RCC 7860 (cell line): ENCODE results near the gene UCK1.
"Not testable (repeated sequence)": the region's sequence is repeated elsewhere in the genome, so short reads cannot be mapped to it uniquely, and the experiment has no call there.

ENCODE experiments used
- DNase-seq: peaks from one replicate; pipeline ENCODE4 v3.0.0-alpha.2; 2015; ENCODE audit warnings: low spot score
- FAIRE-seq: peaks from 2 replicates; lab custom pipeline; 2012; peaks lifted over from hg19 to GRCh38; lab: Jason Lieb, UNC

UCK1 gene

DNA sequence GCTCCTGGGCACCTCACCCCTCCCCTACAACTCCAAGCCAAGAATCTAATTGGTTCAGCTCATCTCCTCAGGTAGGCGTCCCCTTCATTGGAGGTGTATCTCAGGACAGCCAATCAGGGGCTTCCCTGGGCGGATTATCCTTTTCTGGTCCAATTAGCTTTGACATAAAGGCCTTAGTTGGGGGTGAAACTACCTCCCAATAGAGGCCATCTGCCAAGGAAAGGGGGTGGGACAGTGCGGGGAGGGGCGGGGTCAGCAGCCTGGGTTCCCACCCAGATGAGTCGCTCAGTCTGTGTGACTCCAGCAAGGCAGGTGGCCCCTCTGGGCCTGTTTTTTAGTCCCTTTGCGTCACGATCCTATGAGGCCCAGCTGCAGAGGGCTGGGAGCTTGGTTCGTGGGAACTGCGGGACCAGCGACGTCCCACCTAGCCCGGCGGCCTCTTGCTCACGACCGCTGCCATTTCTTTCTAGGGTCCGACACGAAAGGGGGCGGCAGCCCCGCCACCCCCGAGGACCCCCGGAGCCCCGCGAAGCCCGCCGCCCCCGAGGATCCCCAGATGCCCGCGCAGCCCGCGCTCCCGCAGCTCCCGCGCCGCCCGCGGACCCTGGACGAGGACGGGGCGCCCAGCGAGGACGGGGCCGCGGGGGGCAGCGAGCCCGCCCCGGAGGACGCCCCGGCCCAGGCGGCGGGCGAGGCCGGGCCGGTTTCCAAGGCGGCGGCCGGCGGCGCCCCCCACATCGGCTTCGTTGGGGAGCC is 23.2 kb upstream of the UCK1 start:
- no peak for DNase-seq
- FAIRE-seq, result no peak

DNA sequence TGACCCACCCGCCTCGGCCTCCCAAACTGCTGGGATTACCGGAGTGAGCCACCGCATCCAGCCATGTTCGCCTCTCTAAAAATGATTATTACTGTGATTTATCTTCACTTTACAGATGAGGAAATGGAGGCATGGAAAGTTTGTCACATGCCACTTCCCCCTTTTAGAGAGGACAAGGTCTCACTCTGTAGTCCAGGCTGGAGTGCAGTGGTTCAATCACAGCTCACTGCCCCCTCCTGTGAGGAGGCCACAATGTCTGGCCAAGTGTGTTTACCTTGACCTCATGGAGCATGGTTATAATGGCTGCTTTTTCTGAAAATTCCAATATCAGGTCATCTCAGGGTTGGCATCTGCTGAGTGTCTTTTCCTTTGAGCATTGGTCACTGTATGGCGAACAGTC is 21.0 kb upstream of the UCK1 start:
- FAIRE-seq, result no peak
- no peak for DNase-seq

DNA sequence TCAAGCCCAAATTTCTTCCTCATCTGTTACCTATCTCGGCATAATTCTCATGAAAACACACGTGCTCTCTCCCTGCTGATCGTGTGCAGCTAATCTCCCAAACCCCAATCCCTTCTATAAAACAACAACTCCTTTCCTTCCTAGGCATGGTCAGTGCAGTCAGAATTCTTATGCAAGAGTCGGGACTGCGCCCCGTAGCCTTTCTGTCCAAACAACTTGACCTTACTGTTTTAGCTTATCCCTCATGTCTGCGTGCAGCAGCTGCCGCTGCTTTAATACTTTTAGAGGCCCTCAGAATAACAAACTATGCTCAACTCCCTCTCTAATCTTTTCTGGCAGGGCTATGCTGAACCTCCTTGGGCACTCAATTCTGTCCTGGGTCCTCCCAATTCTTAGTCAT is 19.4 kb upstream of the UCK1 start:
- not testable (repeated sequence) for DNase-seq

DNA sequence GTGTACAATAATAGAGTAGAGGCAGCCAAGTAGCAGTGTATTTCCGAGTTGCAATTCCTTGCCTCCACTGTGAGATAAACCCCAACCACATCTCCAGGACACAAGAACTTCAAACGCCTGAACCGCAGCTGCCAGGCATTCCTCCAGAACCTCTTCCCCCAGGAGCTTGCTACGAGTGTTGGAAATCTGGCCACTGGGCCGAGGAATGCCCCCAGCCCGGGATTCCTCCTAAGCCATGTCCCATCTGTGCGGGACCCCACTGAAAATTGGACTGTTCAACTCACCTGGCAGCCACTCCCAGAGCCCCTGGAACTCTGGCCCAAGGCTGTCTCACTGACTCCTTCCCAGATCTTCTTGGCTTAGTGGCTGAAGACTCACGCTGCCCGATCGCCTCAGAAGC is 18.1 kb upstream of the UCK1 start:
- FAIRE-seq, DNase-seq: not testable (repeated sequence)

More for the DNA sequence above, 19.4 kb upstream of the UCK1 start:
- FAIRE-seq, result not testable (repeated sequence)

DNA sequence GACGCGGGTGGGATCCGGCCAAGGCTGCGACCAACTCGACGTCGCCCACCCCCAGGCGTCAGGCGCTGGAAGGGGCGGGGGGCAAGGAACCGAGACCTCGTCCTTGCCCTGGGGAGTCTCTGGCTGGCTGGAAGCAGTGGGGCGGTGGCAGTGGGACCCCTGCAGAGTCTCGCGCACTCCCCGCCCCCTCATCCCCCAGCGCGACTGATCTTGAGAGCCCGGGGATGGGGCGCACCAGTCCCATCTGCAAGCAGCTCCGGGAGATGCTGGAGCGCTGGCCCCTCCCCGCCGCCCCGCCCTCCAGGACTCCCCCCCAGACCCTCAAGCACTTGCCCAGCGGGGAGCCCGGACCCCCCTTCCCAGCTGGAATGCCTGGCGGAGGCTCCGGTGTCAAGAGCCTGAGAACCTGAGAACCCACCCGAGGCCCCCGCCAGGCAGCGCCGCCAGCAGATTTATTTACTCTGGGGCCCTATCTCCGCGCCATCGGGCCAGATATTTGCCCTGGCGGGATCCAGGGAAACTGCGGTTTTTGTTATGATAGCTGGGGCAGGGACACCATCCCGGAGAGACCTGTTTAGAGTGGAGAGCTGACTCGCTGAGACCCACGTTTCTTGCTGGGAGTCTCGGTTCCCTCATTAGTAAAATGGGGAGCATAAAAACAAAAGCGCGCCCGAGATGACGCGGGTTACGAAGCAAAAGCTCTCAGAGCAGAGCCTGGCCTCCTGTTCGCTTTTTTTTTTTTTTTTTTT is 15.4 kb upstream of the UCK1 start:
- DNase-seq, result peak; percentile 8
- no peak for FAIRE-seq

DNA sequence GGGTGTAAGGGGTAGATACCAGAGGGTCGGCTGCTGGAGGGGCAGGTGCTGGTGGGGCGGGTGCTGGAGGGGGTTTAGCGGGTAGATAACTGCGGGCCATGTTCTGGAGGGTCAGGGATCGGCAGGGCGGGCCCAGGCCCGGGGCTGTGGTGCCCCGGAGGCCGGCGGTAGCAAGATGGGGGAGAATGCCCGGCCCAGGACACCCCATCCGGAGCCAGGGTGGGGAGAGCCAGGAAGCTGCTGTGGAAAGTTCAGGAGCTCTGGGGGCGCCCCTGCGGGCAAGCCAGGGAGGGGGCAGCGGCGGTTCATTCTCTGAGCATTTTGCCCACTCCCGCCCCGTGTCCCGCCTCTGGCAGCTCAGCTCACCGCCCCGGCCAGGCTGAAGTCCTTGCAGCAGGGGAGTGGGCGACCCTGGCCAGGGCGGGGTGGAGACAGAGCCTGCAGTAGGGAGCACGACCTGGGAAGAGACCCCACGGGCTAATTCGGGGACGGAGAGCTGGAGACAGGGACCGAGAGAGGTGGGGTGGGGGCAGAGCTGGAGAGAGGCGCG is 14.8 kb upstream of the UCK1 start:
- DNase-seq (no peak), FAIRE-seq (no peak)

DNA sequence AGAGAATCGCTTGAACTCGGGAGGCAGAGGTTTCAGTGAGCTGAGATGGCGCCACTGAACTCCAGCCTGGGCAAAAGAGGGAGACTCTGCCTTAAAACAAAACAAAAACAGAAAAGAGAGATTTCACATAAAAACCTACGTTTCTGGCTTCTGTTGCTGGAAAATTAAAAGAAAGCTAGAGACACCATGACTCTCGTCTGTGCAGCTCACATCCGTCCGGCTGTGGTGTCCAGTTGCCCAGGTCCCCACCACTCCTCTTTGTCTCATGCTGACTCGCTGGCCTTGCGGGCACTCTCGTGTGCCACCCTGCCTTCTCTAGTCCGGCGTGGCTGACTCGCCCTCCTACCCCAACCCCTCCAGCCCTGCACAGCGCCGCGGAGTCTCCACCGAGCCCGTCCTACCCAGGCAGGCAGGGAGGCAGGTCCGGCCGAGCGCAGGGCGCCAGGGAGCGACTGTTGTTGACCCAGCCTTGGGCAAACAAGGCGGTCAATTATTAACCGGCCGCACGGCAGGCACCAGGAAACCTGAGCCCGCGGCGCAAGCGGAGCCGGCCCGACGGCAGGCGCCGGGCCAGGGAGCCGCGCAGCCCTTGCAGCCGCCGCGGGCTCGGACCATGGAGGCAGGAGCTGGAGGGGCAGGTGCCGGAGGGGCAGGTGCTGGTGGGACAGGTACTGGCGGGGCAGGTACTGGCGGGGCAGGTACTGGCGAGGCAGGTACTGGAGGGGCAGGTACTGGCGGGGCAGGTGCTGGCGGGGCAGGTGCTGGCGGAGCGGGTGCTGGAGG is 14.1 kb upstream of the UCK1 start, which contains the start of gene PRRT1B:
Gene PRRT1B, plus strand, starts transcription at position 521 of the 783 bp plus-strand sequence. Its CDS starts 93 bp downstream, at position 614.
- DNase-seq, result peak; percentile 63
- no peak for FAIRE-seq

DNA sequence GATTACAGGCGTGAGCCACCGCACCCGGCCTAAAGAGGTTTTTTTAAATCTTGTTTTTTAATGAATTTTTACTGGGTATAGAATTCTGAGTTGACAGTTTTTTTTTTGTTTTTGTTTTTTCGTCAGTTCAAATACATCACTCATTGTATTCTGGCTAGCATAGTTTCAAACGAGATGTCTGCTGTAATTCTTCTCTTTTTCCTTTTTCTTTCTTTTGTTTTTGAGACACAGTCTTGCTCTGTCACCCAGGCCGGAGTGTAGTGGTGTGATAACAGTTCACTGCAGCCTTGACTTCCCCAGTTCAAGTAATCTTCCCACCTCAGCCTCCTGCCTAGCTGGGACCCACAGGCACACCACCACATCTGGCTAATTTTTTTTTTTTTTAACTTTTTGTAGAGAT is 12.1 kb upstream of the UCK1 start:
- FAIRE-seq (no peak), DNase-seq (no peak)

DNA sequence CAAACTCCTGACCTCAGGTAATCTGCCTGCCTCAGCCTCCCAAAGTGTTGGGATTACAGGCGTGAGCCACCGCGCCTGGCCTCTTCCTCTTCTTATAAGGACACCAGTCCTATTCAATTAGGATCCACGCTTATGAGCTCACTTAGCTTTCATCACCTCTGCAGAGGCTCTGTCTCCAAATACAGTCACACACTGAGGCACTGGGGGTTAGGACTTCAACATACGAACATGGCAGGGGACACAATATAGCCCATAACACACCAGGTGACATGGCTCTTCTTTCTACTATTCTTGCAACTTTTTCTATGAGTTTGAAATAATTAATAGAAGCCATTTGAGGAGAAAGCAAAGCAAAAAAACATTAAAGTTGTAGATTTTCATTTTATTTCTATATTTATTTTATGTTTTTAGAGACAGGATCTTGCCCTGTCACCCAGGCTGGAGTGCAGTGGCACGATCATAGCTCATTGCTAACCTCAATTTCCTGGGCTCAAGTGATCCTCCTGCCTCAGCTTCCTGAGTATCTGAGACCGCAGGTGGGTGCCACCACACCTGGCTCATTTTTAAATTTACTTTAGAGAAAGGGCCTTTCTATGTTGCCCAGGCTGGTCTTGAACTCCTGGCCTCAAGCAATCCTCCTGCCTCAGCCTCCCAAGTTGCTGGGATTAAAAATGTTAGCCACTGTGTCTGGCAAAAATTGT is 8.3 kb upstream of the UCK1 start:
- DNase-seq, result no peak
- no peak for FAIRE-seq

DNA sequence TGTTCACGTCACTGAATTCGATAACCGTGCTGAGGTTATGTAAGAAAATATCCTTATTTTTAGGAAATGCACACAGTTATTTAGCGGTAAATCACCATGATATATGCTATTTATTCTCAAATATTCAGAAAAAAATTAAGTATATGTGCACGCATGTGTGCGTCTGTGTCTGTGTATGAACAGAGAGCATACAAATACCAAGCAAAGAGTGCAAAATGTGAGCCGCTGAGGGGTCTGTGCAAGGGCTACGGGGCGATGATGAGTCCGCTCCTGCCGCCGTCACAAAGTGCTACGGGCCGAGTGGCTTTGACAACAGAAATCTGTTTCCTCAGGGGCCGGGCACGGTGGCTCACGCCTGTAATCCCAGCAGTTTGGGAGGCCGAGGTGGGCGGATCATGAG is 6.9 kb upstream of the UCK1 start:
- FAIRE-seq, result no peak
- DNase-seq, result no peak

DNA sequence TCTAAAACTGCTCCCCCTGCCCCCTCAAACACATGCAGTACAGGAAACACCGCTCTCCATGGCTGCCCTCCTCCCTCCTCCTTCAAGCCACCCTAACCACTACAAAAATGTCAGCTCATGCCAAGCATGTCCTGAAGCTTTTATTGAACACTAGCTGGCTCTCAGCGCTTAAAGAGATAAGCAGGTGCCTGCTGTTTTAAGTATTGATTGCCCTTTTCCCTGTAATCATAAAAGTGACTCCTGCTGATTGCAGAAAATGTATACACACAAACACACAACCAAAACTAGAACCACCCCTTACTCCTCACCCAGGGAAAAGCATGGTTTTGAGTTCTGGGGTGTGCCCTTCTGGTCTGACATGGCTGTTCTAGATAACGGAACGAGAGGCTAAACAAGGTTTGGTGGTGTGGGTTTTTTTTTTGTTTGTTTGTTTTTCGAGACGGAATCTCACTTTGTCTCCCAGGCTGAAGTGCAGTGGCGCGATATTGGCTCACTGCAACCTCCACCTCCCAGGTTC is 3.7 kb upstream of the UCK1 start:
- no peak for FAIRE-seq

DNA sequence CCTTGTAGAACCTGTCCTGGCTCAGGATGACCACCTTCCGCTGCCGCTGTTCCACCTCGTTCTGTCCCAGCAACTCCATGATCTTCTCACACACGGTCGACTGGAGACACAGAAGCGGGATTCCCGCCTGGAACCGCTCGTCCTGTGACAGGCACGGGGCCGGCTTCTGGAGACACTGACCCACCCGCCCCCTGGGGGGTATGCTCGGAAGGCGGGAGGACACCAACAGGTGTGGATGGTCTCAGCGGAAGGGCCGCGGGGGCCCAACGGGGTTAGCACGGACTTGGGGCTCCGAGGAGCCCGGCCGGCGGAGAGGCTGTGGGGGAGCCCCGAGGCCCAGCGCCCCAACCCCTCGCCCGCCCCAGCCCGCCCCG is 530 bp downstream of the UCK1 start:
- FAIRE-seq (no peak), DNase-seq (peak; percentile 36)

More for the DNA sequence above, 3.7 kb upstream of the UCK1 start:
- no peak for DNase-seq

DNA sequence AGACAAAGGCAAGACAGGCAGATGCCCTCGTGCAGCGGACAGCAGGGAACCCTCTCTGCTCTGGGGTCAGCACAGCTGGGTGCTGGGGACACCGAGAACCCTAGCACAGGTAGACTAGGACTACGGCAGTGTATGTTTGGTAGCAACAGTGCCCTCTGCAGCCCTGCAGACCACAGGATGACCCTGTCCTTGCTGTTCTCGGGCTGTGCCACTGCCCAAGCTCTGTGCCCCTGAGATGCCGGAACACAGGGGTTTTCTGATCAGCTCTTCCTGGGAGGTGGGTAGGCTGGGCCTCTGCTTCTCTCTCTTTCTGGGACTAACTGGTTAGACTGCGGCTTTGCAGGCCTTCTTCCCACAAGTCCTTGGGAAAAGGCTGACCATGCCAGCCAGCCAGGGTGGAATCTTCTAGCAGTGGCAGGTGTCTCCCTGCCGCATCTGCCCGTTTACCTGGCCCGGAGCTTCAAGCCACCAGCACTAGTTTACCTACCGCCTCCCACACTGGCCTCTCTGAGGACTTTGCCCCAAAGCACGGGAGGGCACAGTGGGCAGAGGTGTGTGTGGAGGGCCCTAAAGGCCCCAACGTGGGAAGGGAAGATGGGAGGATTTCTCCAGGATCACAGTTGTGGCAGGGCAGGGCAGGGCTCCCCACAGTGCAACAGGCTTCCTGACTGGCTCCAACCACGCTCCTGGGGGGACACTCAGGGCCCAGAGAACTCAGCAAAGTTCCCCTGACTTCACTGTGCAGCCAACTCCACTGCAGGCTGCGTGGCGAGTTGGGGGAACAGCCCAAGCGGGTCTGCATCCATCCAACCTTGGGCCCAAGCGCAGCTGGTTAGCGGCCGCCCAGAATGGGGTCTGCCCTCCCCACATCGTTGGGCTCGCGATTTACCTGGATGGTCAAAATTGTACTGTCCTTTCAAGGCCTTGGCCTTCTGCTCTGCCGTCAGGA is 1.2 kb downstream of the UCK1 start:
- FAIRE-seq (no peak), DNase-seq (no peak)

DNA sequence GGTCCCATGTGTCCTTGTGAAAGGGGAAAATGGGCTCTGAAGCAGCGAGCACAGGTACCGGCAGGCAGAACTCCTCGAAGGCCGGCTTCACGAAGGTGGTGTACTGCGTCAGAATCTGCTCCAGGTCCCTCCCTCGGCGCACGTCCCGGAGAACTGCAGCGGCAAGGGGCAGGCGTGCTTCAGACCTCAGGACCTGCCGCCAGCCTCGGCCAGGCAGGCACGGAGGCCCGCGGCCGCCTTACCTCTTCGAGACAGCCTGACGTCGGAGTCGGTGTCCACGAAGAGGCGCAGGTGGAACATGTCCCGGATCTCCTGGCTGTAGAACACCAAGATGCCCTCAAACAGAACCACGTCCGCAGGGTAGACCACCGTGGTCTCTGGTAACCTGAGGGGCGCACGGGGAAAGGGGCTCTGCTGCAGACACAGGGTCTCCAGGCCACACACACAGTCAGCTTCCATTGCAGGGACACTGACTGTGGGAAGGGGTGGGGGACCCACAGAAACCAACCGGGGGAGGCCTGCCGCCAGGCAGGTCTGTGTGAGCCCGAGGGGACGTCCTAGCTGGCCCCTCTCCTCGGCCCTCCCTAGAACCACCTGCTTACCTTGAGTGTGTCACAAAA is 2.1 kb downstream of the UCK1 start:
- no peak for DNase-seq
- no peak for FAIRE-seq

DNA sequence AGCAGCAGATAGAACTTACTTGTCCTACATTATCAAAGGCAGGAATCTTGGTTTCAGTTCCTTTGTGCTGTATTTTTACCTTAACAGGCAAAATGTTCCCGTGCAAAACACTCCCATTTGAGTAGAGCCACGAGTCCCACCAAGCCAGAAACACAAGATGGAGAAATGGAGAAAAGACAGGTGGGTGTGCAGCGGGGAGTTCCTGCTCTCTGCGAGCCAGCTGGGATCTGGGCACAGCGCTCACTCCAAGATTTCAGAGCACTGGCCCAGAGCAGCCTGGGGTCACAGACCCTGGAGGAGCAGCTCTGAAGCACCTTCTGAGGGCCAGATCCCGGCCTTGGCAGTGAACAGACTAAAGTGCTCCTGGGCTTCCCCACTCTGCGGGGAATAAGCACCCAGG is 2.9 kb downstream of the UCK1 start:
- FAIRE-seq, result no peak
- DNase-seq, result no peak

DNA sequence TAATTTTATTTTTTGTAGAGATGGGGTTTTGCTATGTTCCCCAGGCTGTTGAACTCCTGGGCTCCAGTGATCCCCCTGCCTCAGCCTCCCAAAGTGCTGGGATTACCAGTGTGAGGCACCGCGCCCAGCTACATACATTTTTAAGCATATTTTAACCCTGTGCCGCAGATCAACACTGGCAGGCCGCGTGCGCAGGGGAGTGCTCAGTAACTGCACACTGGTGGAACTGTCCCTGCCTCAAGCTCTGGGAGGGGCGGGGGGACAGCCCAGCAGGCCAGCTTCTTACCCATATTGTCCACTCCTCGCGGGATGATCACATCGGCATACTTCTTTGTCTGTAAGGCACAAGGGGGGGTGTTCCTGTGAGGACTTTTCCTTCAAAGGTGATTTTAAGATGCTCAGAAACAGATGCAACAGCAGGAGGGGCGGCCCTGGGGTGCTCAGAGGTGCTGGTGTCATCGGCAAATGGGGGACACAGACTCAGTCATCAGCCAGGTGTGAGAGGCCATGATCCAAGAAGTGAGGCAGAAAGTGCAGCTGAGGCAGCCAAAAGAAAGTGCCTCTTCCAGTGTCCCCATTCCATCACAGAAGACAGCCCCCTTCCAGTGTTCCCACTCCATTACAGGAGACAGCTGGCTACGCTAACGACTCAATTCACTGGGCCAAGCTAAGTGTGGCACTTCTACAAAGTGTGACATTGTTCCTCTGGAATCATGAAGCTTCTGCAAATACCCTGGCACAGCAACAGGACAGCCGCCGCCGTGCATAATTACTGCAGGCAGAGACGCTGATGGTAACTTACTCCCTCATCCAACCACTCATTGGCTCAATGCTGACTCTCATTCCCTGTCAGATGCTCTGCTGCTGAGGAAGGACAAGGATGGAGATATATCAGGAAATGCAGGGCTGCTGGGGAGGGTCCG is 5.2 kb downstream of the UCK1 start:
- DNase-seq, result no peak
- FAIRE-seq, result no peak

DNA sequence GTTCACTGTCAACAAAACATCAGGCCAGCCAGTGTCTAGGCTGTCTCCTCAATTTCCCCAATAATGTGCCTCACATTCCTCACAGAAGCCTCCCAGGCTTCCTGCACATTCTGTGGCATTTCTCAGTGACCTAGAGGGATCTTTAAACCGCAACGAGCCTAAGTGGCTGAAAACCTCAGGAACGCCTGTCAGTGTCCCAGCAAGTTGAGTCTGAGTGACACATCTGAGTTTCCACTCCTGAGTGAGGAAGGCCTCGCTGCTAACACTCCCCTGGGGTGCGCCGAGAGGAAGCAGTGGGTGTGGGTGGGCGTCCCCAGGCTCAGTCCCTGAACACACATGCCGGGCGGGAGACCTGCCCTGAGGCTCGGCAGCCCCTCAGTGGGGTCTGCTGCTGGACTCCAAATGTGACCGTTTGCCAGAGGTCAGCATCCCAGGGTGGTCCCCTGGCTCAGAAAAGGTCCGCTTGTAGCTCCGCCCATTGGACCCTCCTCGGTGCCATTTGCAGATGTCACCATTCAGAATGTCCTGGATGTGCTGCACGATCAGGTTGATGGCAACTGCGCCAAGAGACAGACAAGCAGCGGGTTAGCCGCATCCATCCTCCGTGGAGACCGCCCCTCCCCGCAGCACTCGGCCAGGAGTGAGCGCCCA is 6.3 kb downstream of the UCK1 start:
- FAIRE-seq, result no peak
- no peak for DNase-seq
